Measurements from ENCODE around the gene ZNF436.
"Not testable (repeated sequence)": the region's sequence is repeated elsewhere in the genome, so short reads cannot be mapped to it uniquely, and the experiment has no call there.

DNA sequence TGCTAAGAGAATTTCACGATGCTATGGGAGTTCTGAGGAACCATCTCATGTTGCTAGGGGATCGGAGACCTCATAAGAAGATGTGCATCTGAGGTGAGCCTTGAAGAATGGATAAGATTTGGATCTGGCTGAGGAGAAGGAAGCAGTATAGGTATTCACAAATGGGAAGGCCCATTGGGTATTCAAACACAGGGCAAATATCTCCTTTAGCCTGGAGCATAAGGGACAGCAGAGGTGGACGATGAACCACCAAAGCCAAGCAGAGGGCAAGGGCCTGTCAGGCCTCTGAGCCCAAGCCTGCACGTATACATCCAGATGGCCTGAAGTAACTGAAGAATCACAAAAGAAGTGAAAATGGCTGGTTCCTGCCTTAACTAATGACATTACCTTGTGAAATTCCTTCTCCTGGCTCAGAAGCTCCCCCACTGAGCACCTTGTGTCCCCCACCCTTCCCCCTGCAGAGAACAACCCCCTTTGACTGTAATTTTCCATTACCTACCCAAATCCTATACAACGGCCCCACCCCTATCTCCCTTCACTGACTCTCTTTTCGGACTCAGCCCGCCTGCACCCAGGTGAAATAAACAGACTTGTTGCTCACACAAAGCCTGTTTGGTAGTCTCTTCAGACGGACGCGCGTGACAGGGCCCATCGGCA is 4.6 kb upstream of the ZNF436 start:
- TF ChIP-seq, protein P1, sequence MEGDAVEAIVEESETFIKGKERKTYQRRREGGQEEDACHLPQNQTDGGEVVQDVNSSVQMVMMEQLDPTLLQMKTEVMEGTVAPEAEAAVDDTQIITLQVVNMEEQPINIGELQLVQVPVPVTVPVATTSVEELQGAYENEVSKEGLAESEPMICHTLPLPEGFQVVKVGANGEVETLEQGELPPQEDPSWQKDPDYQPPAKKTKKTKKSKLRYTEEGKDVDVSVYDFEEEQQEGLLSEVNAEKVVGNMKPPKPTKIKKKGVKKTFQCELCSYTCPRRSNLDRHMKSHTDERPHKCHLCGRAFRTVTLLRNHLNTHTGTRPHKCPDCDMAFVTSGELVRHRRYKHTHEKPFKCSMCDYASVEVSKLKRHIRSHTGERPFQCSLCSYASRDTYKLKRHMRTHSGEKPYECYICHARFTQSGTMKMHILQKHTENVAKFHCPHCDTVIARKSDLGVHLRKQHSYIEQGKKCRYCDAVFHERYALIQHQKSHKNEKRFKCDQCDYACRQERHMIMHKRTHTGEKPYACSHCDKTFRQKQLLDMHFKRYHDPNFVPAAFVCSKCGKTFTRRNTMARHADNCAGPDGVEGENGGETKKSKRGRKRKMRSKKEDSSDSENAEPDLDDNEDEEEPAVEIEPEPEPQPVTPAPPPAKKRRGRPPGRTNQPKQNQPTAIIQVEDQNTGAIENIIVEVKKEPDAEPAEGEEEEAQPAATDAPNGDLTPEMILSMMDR (IDR thresholded peaks at IDR 0.05): not testable (repeated sequence)
- not testable (repeated sequence) for TF ChIP-seq POLR2AphosphoS5 (IDR thresholded peaks at IDR 0.05; ENCODE audit: low read depth, low read length)
- TF ChIP-seq, protein P2, sequence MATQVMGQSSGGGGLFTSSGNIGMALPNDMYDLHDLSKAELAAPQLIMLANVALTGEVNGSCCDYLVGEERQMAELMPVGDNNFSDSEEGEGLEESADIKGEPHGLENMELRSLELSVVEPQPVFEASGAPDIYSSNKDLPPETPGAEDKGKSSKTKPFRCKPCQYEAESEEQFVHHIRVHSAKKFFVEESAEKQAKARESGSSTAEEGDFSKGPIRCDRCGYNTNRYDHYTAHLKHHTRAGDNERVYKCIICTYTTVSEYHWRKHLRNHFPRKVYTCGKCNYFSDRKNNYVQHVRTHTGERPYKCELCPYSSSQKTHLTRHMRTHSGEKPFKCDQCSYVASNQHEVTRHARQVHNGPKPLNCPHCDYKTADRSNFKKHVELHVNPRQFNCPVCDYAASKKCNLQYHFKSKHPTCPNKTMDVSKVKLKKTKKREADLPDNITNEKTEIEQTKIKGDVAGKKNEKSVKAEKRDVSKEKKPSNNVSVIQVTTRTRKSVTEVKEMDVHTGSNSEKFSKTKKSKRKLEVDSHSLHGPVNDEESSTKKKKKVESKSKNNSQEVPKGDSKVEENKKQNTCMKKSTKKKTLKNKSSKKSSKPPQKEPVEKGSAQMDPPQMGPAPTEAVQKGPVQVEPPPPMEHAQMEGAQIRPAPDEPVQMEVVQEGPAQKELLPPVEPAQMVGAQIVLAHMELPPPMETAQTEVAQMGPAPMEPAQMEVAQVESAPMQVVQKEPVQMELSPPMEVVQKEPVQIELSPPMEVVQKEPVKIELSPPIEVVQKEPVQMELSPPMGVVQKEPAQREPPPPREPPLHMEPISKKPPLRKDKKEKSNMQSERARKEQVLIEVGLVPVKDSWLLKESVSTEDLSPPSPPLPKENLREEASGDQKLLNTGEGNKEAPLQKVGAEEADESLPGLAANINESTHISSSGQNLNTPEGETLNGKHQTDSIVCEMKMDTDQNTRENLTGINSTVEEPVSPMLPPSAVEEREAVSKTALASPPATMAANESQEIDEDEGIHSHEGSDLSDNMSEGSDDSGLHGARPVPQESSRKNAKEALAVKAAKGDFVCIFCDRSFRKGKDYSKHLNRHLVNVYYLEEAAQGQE (IDR thresholded peaks at IDR 0.05; ENCODE audit: insufficient read depth in 1 of 2, low read depth in 2 of 2, low read length in 1 of 2): not testable (repeated sequence)
